IMR-90 (cell line): ENCODE data around the gene SSPN.

ENCODE experiments used
- CTCF ChIP-seq: conservative IDR thresholded peaks from 2 replicates; pipeline ENCODE4 v1.5.1; 2012; ENCODE audit warnings: mild to moderate bottlenecking, low read depth, low read length, improper control_type of control experiment
- POLR2A ChIP-seq: IDR thresholded peaks from 2 replicates; pipeline ENCODE4 v1.6.1; 2012; ENCODE audit warnings: mild to moderate bottlenecking, low read depth, low read length

GRCh38 chr12:26203167-26203780 is 7.9 kb downstream of the SSPN start:
- TF ChIP-seq CTCF (no peak), POLR2A (no peak)
